NCI-H2107 (cell line): ENCODE measurements around the gene PCDHGA2.
"Not testable (repeated sequence)": the region's sequence is repeated elsewhere in the genome, so short reads cannot be mapped to it uniquely, and the experiment has no call there.

Experiments used
- DNase-seq: peaks from one replicate; lab custom pipeline; 2025; lab: John Stamatoyannopoulos, UW

The PCDHGA2 gene

GRCh38 chr5:141338538-141339306 lies at the start of gene PCDHGA2:
PCDHGA2 (plus strand) TSS chr5:141338760.
- DNase-seq = no peak

- DNase-seq = no peak
Observed at GRCh38 chr5:141298376-141298775, 40.2 kb upstream of the PCDHGA2 start.

GRCh38 chr5:141303756-141304155 lies 34.8 kb upstream of the PCDHGA2 start, which contains the start of gene SLC25A2:
SLC25A2 (minus strand) TSS chr5:141304049; CDS start chr5:141303865, 184 bp downstream.
- no peak for DNase-seq

- DNase-seq = no peak
Observed at GRCh38 chr5:141306630-141307029, 31.9 kb upstream of the PCDHGA2 start.

- DNase-seq = no peak
Observed at GRCh38 chr5:141313711-141314110, 24.8 kb upstream of the PCDHGA2 start.

GRCh38 chr5:141316963-141317362 lies 21.6 kb upstream of the PCDHGA2 start:
- not testable (repeated sequence) for DNase-seq

- DNase-seq = no peak
Observed at GRCh38 chr5:141319202-141319601, 19.4 kb upstream of the PCDHGA2 start.

GRCh38 chr5:141319699-141320098 lies 18.9 kb upstream of the PCDHGA2 start:
- no peak for DNase-seq

- peak; percentile 57 for DNase-seq
Observed at GRCh38 chr5:141320225-141321169, 18.1 kb upstream of the PCDHGA2 start, which contains the start of gene TAF7. TAF7 (minus strand) TSS chr5:141320784; CDS start chr5:141320044, 740 bp downstream.

- no peak for DNase-seq
Observed at GRCh38 chr5:141322261-141322660, 16.3 kb upstream of the PCDHGA2 start.

- DNase-seq = no peak
Observed at GRCh38 chr5:141326088-141326854, 12.3 kb upstream of the PCDHGA2 start.

- no peak for DNase-seq
Observed at GRCh38 chr5:141328231-141328630, 10.3 kb upstream of the PCDHGA2 start.

- no peak for DNase-seq
Observed at GRCh38 chr5:141330299-141331080, 8.1 kb upstream of the PCDHGA2 start, which contains the start of gene PCDHGA1. PCDHGA1 (plus strand) TSS chr5:141330514.

- not testable (repeated sequence) for DNase-seq
Observed at GRCh38 chr5:141332571-141332970, 6.0 kb upstream of the PCDHGA2 start.

- not testable (repeated sequence) for DNase-seq
Observed at GRCh38 chr5:141340781-141341354, 2.3 kb downstream of the PCDHGA2 start.

GRCh38 chr5:141342773-141343172 lies 4.2 kb downstream of the PCDHGA2 start:
- no peak for DNase-seq

GRCh38 chr5:141343242-141343952 lies 4.8 kb downstream of the PCDHGA2 start, which contains the start of gene PCDHGA3:
PCDHGA3 (plus strand) TSS chr5:141343829; CDS start chr5:141344034, 205 bp downstream.
- no peak for DNase-seq

- DNase-seq = no peak
Observed at GRCh38 chr5:141343953-141344463, 5.4 kb downstream of the PCDHGA2 start.

GRCh38 chr5:141345327-141345726 lies 6.8 kb downstream of the PCDHGA2 start:
- DNase-seq = no peak
